CD4-positive, alpha-beta T cell treated with Interferon gamma for 1 hour (primary cell): Measurements from ENCODE around the gene SLC1A1.

Source experiments
- DNase-seq: peaks from one replicate; pipeline ENCODE4 v3.0.0-alpha.2; 2020

The SLC1A1 gene

GRCh38 chr9:4547016-4547415 is 56.7 kb downstream of the SLC1A1 start:
- no peak for DNase-seq

- no peak for DNase-seq
These were observed 58.8 kb downstream of the SLC1A1 start for GRCh38 chr9:4548811-4549725.

DNA sequence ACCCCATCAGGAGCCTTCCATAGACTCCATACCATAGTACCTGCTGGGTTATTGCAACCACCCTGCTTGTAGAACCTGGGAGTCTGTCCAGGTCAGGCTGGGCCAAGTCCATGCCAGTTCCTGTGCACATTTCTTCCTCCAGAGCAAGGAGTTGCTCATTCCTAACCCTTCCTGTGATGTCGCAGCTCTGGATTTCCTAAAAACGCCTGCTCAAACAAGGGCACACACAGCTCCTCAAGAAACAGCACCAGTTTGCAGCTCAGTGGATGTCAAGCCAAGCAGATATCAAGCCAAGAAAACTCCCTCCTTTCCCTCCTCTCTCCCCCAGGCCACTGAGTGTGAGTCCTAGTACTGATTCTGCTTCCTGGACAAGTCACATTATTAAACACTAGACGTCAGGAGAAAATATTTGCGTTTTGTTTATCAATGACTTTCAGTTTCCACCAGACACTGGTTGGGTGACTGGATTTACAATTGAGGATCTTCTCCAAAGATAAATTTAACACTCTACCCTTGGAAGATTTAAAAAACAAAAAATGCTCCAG is 59.6 kb downstream of the SLC1A1 start:
- DNase-seq: no peak

GRCh38 chr9:4550777-4551484 is 60.7 kb downstream of the SLC1A1 start:
- no peak for DNase-seq

GRCh38 chr9:4553951-4554381 is 63.7 kb downstream of the SLC1A1 start:
- DNase-seq: no peak

- DNase-seq: no peak
These were observed 65.0 kb downstream of the SLC1A1 start for GRCh38 chr9:4555236-4555635.

DNA sequence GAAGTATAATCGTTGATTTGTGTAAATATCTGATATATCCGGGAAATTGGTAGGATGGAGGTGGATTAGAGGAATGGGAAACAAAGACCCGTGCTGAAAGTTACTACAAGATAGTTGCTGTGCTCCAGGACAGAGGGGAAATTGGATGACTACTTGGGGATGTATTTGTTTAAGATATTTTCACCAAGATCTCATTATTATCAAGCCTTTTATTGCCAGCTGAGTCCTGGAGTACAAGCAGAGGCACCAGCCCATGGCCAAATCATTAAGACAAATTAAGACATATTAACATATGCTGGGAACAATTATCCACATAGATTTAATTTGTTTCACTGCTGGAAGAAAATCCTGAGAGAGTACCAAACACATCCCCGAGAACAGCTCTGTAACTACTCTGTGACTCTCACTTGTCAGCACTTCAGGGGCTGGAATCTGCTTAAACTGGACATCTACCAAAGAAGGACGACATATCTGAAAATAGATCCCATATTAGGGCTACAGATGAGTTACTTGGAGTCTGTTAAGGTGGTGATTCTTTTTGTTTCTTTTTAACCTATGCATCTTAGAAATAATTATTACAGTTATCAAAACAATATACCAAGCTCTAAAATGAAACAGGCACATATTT is 68.2 kb downstream of the SLC1A1 start:
- no peak for DNase-seq

DNA sequence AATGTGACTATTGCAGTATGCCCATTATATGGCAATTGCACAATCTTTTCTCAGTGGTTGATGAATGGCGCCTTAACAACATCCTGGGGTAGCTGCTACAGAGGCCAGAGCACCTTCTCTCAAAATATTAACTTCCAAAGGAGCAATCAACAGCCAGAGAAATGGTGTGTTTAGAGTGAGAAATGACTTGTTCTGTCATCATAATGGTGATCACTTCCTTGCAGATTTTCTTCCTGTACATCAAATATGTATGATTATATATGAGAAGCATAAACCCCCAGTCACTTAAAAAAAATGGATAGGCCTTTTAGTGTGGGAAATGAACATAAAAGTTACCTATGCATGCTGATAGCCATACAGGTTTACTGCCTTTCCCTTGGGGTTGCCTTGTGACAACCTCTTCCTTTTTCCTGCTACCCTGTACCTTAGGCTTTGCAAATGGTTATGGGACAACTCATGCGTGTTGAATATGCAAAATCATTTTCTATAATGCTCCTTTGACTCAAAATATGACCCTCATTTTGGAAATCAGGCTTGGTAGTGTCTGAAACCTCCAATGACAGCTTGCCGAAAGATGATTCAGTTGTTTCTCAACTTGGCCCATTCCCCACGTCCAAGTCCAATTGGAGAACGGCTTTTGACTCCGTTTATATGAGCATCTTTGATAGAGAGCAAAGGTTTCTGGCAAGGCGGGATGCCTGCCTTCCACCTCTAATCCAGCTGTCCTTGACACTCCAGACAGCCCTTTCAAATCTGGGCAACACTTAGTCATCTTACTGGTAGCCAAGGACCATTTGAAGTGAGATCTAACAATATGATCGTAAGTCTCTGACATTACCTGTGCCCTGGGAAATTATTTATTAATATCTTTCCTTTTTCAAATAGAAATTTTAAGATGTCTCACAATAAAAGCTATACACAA is 69.3 kb downstream of the SLC1A1 start:
- DNase-seq: no peak

GRCh38 chr9:4563105-4563504 is 72.8 kb downstream of the SLC1A1 start:
- DNase-seq: no peak

- DNase-seq: no peak
These were observed 76.5 kb downstream of the SLC1A1 start for GRCh38 chr9:4566806-4567205.

GRCh38 chr9:4567601-4568000 is 77.3 kb downstream of the SLC1A1 start:
- DNase-seq: no peak

DNA sequence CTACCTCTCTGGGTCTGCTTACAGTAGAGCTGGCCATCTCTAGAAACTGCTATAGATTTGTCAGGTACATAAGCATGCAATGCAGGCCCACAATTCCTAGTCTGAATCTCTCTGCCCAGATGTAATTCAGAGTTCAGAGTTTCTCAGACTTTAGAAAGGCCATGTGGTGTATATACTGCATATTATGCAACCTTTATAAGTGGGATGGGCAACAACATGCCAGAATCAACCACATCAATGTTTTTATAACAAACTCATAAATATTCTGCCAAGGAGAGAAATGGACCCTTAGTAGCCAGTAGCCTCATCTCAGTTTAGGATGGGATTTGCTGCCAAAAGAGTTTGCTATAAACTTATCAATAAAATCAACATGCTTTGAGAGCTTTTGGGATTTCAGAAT is 78.8 kb downstream of the SLC1A1 start:
- DNase-seq: no peak

DNA sequence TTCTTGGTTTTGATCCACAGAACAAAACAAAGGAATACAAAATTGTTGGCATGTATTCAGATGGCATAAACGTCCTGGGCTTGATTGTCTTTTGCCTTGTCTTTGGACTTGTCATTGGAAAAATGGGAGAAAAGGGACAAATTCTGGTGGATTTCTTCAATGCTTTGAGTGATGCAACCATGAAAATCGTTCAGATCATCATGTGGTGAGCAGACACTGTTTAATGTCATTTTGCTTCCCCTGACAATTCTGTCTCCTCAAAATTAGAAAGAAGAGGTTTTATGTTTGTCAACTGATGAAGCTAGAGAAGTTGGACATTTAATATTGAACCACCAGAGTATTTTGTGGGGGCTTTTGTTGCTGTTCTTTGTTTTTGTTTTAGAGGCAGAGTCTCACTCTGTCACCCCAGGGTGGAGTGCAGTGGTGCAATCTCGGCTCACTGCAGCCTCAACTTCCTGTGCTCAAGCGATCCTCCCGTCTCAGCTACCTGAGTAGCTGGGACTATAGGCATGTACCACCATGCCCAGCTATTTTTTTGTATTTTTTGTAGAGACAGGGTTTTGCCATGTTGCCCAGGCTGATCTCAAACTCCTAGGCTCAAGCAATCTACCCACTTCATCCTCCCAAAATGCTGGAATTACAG is 82.0 kb downstream of the SLC1A1 start:
- no peak for DNase-seq

- DNase-seq: no peak
These were observed 82.9 kb downstream of the SLC1A1 start for GRCh38 chr9:4573176-4573575.

- DNase-seq: no peak
These were observed 83.5 kb downstream of the SLC1A1 start for GRCh38 chr9:4573634-4574389.

DNA sequence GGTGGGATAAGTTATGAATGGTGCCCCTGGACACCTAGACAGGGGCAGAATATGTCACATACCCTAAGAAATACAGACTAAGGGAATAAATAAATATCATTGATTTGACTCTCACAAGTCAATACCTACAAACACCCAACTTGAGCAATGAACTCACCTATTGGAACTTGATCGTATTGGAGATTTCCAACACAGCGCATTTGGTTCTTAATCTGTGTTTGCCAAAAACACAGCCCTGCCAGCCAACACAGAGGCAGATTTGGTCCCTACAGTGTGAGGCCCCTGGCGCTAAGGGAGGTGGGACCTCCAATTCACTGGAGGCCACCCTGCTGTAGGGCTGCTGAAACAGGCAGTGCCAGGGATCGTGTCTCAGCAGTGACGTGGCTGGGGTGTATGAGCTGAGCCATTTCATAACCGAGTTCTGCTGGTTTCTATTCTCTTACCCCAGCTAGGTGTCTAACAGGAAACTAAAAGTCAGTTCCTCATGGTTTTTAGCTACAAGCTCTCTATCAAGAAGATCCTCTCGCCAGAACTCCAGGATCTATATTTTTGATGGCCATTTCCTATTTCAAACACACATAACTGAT is 84.5 kb downstream of the SLC1A1 start:
- DNase-seq: no peak

- no peak for DNase-seq
These were observed 85.7 kb downstream of the SLC1A1 start for GRCh38 chr9:4575997-4576396.

- DNase-seq: no peak
These were observed 86.2 kb downstream of the SLC1A1 start for GRCh38 chr9:4576448-4576847.

- DNase-seq: no peak
These were observed 88.7 kb downstream of the SLC1A1 start for GRCh38 chr9:4579001-4579400.

GRCh38 chr9:4581035-4581760 is 90.9 kb downstream of the SLC1A1 start:
- DNase-seq: no peak
